Tibial nerve (tissue), 4 donors: Measurements from ENCODE around the gene SLC6A6. TPM values are rescaled to one million over a fixed set of nuclear protein-coding genes. Genes with fewer than 3 reads are reported as not detected.
A peak's percentile ranks its signal among the peaks of the same experiment; 100 is the strongest.

ENCODE experiments used
- DNase-seq, 2 donors: peaks; one replicate each; pipeline ENCODE4 v3.0.0-alpha.2; 2019; ENCODE audit warnings: low spot score in 2 of 2
- H3K27ac ChIP-seq, 4 donors: fragments of 200-600 bp; sonication (generic) in 3 of 4; one replicate each; pipeline ENCODE4 v1.5.1; 2017 to 2019; ENCODE audit warnings: mild to moderate bottlenecking in 1 of 4
- H3K27me3 ChIP-seq, 2 donors: fragments of 200-600 bp; sonication (generic) in 1 of 2; one replicate each; pipeline versions ENCODE4 v1.5.1 to v1.6.0; 2017 to 2019
- H3K36me3 ChIP-seq, 3 donors: fragments of 200-600 bp; sonication (generic); one replicate each; pipeline ENCODE4 v1.5.1; 2018 to 2019
- H3K4me1 ChIP-seq, 4 donors: fragments of 200-600 bp; sonication (generic) in 3 of 4; one replicate each; pipeline ENCODE4 v1.5.1; 2017 to 2019
- H3K4me3 ChIP-seq, 4 donors: fragments of 200-600 bp; sonication (generic) in 3 of 4; one replicate each; pipeline ENCODE4 v1.5.1; 2017 to 2019; ENCODE audit warnings: mild to moderate bottlenecking in 1 of 4, moderate library complexity in 1 of 4
- H3K9me3 ChIP-seq, 4 donors: fragments of 200-600 bp; sonication (generic) in 3 of 4; one replicate each; pipeline ENCODE4 v1.5.1; 2017 to 2019
- EP300 ChIP-seq, 2 donors: sonication (generic); formaldehyde crosslinking; IDR thresholded peaks; one replicate each; pipeline ENCODE4 v1.6.1; 2017; ENCODE audit warnings: antibody characterized with exemption in 2 of 2, mild to moderate bottlenecking in 1 of 2
- POLR2A ChIP-seq, 2 donors: fragments of 450-650 bp; IDR thresholded peaks; one replicate each; pipeline ENCODE4 v1.6.1; 2017; ENCODE audit warnings: antibody characterized with exemption in 2 of 2, mild to moderate bottlenecking in 2 of 2, moderate library complexity in 2 of 2
- WGBS, 2 donors: methylation state at CpG; one replicate each; pipeline ENCODE4 v1.1.5; 2018; 5-methylcytosine and 5-hydroxymethylcytosine counted together
- total RNA-seq, 4 donors: library from RNA; depleted of rRNA; stranded (reverse); fragments of >200 nt; gene quantifications; one replicate each; pipeline ENCODE4 v1.1.0, GENCODE V29; 2016
- TF ChIP-seq, protein P1 (sequence below), 5 experiments: fragments of 200-600 bp in 3 of 5; fragments of 450-650 bp in 2 of 5; sonication (generic) in 3 of 5; IDR thresholded peaks; one replicate each; pipeline ENCODE4 v1.5.1; 2016 to 2019; ENCODE audit warnings: antibody characterized with exemption in 5 of 5, mild to moderate bottlenecking in 3 of 5, moderate library complexity in 2 of 5

Gene SLC6A6
- total RNA-seq, 4 donors from 2014 or later: 11.8 to 24.9 (median 13.5) TPM

DNA sequence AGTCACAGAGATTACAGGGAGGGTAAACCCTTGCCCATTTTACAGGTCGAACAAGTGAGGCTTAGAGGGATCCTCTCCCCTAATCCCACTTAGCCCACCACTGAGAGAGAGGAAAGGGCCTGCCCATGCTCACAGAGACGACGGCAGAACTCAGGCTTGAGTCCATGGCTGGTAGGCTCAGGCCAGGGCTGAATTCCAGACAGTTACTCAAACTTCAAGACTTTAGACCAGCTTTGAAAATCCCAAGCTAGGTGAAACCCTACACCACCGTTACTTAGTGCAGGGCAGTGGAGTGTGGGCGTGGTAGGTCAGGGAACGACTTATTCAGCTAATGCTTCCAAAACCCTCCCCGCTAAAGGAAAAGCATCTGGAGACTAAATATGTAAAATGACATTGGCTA lies 121.4 kb downstream of the SLC6A6 start:
- Histone ChIP-seq H3K4me1 (peaks cover 0 to 24% (median 0%) of the 10 kb centered on the region in 4 donors), H3K4me3 (no peak overlapping the region), H3K36me3 (no peaks in the 10 kb centered on the region), H3K27ac (peak overlapping the region in 1 of 4 donors; percentile 40), H3K27me3 (no peaks in the 10 kb centered on the region), H3K9me3 (no peaks in the 10 kb centered on the region)
- WGBS, 2 donors: 47 to 68% methylated on average over 7 of the region's 7 CpGs
- TF ChIP-seq EP300 (IDR thresholded peaks at IDR 0.05) (no peak), POLR2A (IDR thresholded peaks at IDR 0.05) (no peak)
- TF ChIP-seq, protein P1, sequence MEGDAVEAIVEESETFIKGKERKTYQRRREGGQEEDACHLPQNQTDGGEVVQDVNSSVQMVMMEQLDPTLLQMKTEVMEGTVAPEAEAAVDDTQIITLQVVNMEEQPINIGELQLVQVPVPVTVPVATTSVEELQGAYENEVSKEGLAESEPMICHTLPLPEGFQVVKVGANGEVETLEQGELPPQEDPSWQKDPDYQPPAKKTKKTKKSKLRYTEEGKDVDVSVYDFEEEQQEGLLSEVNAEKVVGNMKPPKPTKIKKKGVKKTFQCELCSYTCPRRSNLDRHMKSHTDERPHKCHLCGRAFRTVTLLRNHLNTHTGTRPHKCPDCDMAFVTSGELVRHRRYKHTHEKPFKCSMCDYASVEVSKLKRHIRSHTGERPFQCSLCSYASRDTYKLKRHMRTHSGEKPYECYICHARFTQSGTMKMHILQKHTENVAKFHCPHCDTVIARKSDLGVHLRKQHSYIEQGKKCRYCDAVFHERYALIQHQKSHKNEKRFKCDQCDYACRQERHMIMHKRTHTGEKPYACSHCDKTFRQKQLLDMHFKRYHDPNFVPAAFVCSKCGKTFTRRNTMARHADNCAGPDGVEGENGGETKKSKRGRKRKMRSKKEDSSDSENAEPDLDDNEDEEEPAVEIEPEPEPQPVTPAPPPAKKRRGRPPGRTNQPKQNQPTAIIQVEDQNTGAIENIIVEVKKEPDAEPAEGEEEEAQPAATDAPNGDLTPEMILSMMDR (IDR thresholded peaks at IDR 0.05): no peak
- DNase-seq: no peak

DNA sequence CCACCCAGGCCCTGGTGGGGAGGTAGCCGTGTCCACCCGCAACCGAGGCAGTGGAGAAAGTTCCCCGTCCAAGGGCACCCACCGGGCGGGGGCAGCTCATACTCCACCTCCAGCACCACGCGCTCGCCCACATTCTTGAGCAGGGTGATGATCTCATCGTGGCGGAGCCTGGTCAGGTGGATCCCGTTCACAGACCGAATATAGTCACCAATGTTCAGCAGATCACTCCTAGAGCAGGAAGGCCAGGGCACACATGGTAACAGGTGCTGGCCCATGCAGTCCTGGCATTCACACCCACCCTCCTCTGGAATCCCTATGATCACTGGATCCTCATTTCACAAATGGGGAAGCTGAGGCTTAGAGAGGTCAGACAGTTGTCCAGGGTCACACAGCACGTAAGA lies 121.9 kb downstream of the SLC6A6 start:
- Histone ChIP-seq H3K4me3 (no peak overlapping the region), H3K27ac (peak overlapping the region in 1 of 4 donors; percentile 40), H3K4me1 (peaks cover 0 to 24% (median 0%) of the 10 kb centered on the region in 4 donors), H3K36me3 (no peaks in the 10 kb centered on the region), H3K27me3 (no peaks in the 10 kb centered on the region), H3K9me3 (no peaks in the 10 kb centered on the region)
- peak in 1 of 2 donors; percentile 11 for DNase-seq
- TF ChIP-seq EP300 (IDR thresholded peaks at IDR 0.05): no peak
- TF ChIP-seq, protein P1 (IDR thresholded peaks at IDR 0.05): no peak
- no peak for TF ChIP-seq POLR2A (IDR thresholded peaks at IDR 0.05)
- WGBS, 2 donors: 91% methylated on average over 9 to 14 of the region's 14 CpGs

DNA sequence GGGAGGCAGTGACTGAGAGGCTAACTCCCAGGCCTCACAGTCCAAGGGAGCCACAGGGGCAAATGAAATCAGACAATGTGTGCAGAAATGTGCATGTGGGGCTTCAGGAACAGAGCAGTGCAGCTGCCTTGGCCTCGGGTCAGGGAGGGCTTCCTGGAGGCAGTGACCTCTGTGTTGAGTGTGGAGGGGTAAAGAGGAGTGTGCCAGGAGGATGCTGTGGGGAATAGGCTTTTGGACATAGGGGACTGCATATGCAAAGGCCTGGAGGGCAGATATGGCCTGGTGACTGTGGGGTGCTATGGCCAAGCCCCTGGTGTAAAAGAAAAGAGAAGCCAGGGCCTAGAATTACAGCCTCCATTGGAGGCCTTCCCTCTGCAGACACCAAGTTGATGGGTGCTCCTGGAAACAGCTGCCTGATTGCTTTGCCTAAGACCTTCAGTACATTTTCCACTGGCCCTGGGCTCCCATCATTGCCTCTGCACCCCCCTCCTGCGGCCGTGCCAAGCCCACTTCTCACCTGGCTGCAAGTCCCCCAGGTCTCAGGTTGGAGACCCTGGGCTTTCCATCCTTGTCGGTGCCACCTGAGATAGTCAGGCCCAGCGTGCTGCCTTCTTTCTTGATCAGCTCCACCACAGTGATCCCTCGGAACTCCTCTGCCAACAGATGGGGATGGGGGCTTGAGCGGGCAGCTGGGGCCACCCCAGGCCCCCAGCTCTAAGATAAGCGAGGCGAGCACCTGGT lies 122.7 kb downstream of the SLC6A6 start:
- Histone ChIP-seq H3K27me3 (no peaks in the 10 kb centered on the region), H3K9me3 (peaks cover 0 to 6% (median 0%) of the 10 kb centered on the region in 4 donors), H3K27ac (peak overlapping the region in 3 of 4 donors; percentile 26 to 55 (median 46)), H3K4me1 (peaks cover 0 to 24% (median 0%) of the 10 kb centered on the region in 4 donors), H3K4me3 (peak overlapping the region in 2 of 4 donors; percentile 1 to 15), H3K36me3 (no peaks in the 10 kb centered on the region)
- 84 to 85% methylated on average over 9 of the region's 9 CpGs for WGBS, 2 donors
- DNase-seq: no peak
- TF ChIP-seq POLR2A (IDR thresholded peaks at IDR 0.05) (no peak), EP300 (IDR thresholded peaks at IDR 0.05) (no peak)
- TF ChIP-seq, protein P1 (IDR thresholded peaks at IDR 0.05): no peak

DNA sequence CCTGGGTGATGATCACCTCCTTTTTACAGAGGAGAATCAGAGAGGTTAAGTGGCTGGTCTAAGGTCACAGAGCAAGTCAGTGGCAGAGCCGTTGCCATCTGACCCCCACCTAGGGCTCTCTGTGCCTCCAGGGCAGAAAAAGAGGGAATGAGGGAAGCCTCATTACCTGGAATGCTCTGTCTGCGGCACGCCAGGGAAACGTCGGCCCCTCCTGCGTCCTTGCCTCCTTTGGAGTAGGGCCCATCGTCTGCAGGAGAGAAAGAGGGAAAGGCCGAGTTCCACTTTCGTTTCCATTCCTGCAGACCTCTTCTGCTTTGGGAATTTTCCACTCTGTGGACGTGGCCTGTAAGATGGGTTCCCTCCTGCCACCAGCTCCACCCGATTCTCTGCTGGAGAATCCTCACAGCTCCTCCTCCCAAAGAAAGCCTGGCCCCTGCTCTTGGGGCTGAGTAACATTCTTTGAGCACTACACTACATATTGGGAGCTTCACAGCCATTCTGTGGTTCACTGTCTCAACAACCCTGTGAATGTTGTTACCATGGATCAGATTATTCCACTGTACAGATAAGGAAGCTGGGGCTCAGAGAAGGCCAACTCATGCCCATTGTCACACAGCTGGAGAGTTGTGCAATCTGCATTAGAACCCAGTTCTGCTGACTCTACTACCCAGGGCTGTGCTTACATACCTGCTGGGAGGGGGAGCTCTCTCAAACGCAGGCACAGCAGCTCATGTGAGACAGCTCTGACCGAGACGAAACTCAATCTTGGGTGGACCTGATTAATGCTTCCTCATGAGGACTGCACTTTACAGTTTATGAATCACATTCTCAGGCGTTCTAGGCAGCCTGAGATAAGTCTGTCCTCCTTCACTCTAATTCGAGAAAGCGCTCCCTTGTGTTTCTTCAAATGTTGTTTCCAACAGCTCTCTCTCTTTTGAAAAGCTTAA lies 123.6 kb downstream of the SLC6A6 start:
- Histone ChIP-seq H3K4me1 (peaks cover 0 to 24% (median 0%) of the 10 kb centered on the region in 4 donors), H3K27ac (peak overlapping the region in 3 of 4 donors; percentile 26 to 68 (median 46)), H3K4me3 (peak overlapping the region in 2 of 4 donors; percentile 1 to 15), H3K27me3 (no peaks in the 10 kb centered on the region), H3K36me3 (no peaks in the 10 kb centered on the region), H3K9me3 (peaks cover 0 to 8% (median 0%) of the 10 kb centered on the region in 4 donors)
- TF ChIP-seq EP300 (IDR thresholded peaks at IDR 0.05): no peak
- no peak for TF ChIP-seq POLR2A (IDR thresholded peaks at IDR 0.05)
- TF ChIP-seq, protein P1 (IDR thresholded peaks at IDR 0.05): no peak
- DNase-seq: no peak
- WGBS, 2 donors: 46 to 56% methylated on average over 17 of the region's 17 CpGs
